Mesenchymal stem cell (in vitro differentiated cells and primary cell): ENCODE measurements around the gene PCBP2.

Experiments
- DNase-seq: peaks from one replicate; pipeline ENCODE4 v3.0.0-alpha.2; 2013
- H2AFZ ChIP-seq: one replicate; pipeline ENCODE4 v1.6.1; 2013; ENCODE audit warnings: low read depth, mild to moderate bottlenecking, control low read depth, inconsistent platforms, low read length, moderate library complexity
- H2AK5ac ChIP-seq: 2 replicates; pipeline ENCODE4 v1.6.1; 2013; ENCODE audit warnings: low read length, moderate library complexity, mild to moderate bottlenecking, inconsistent platforms; ENCODE audit not compliant: severe bottlenecking
- H2BK120ac ChIP-seq: one replicate; pipeline ENCODE4 v1.6.1; 2013; ENCODE audit warnings: low read depth, mild to moderate bottlenecking, inconsistent platforms, low read length, moderate library complexity
- H2BK12ac ChIP-seq, 2 experiments: one replicate each; pipeline ENCODE4 v1.6.1; 2013; ENCODE audit warnings: inconsistent platforms in 2 of 2, low read length in 2 of 2, mild to moderate bottlenecking in 2 of 2, moderate library complexity in 2 of 2, control low read depth in 1 of 2
- H2BK15ac ChIP-seq: one replicate; pipeline ENCODE4 v1.6.1; 2013; ENCODE audit warnings: mild to moderate bottlenecking, low read depth, inconsistent platforms; ENCODE audit not compliant: poor library complexity, severe bottlenecking
- H2BK5ac ChIP-seq: 2 replicates; pipeline ENCODE4 v1.6.1; 2013; ENCODE audit warnings: low read depth, mild to moderate bottlenecking, low read length, control low read depth, inconsistent platforms; ENCODE audit not compliant: poor library complexity, severe bottlenecking
- H3K14ac ChIP-seq, 2 experiments: one replicate each; pipeline ENCODE4 v1.6.1; 2013; ENCODE audit warnings: inconsistent platforms in 2 of 2, low read length in 2 of 2, control low read depth in 1 of 2, mild to moderate bottlenecking in 1 of 2, moderate library complexity in 1 of 2
- H3K18ac ChIP-seq, 2 experiments: one replicate each; pipeline ENCODE4 v1.6.1; 2013; ENCODE audit warnings: inconsistent platforms in 2 of 2, low read length in 2 of 2, control low read depth in 1 of 2, low read depth in 1 of 2, mild to moderate bottlenecking in 1 of 2
- H3K23ac ChIP-seq, 2 experiments: one replicate each; pipeline ENCODE4 v1.6.1; 2013; ENCODE audit warnings: inconsistent platforms in 2 of 2, low read length in 2 of 2, mild to moderate bottlenecking in 2 of 2, moderate library complexity in 2 of 2, control low read depth in 1 of 2
- H3K27ac ChIP-seq: 2 replicates; pipeline ENCODE4 v1.5.1; 2013; ENCODE audit warnings: mild to moderate bottlenecking, moderate library complexity, low read length, control low read depth, inconsistent platforms; ENCODE audit not compliant: poor library complexity, severe bottlenecking
- H3K27me3 ChIP-seq, 2 experiments: 2 replicates each; pipeline versions ENCODE4 v1.6.1 to v1.7.0; 2013; ENCODE audit warnings: low read length in 2 of 2, mild to moderate bottlenecking in 2 of 2, moderate library complexity in 2 of 2, control low read depth in 1 of 2, inconsistent platforms in 1 of 2; ENCODE audit not compliant: control insufficient read depth in 1 of 2, insufficient read depth in 1 of 2
- H3K36me3 ChIP-seq, 2 experiments: 2 replicates each; pipeline versions ENCODE4 v1.6.1 to v1.7.0; 2013; ENCODE audit warnings: low read length in 2 of 2, control low read depth in 1 of 2, inconsistent platforms in 1 of 2, low read depth in 1 of 2, mild to moderate bottlenecking in 1 of 2; ENCODE audit not compliant: insufficient read depth in 2 of 2, control insufficient read depth in 1 of 2
- H3K4ac ChIP-seq, 2 experiments: one replicate each; pipeline ENCODE4 v1.6.1; 2013; ENCODE audit warnings: inconsistent platforms in 2 of 2, low read length in 2 of 2, mild to moderate bottlenecking in 2 of 2, moderate library complexity in 2 of 2, control low read depth in 1 of 2, low read depth in 1 of 2
- H3K4me1 ChIP-seq: 2 replicates; pipeline ENCODE4 v1.6.1; 2013; ENCODE audit warnings: low read depth, low read length, control low read depth; ENCODE audit not compliant: control insufficient read depth, insufficient read depth
- H3K4me2 ChIP-seq: 2 replicates; pipeline ENCODE4 v1.6.1; 2013; ENCODE audit warnings: low read length, mild to moderate bottlenecking, inconsistent platforms; ENCODE audit not compliant: poor library complexity, severe bottlenecking
- H3K4me3 ChIP-seq, 2 experiments: 2 replicates each; pipeline versions ENCODE4 v1.5.1 to v1.7.0; 2013; ENCODE audit warnings: low read length in 2 of 2, mild to moderate bottlenecking in 2 of 2, control low read depth in 1 of 2, low read depth in 1 of 2; ENCODE audit not compliant: insufficient read depth in 1 of 2
- H3K79me1 ChIP-seq: replicated peaks from 2 replicates; pipeline ENCODE4 v1.6.1; 2013; ENCODE audit warnings: mild to moderate bottlenecking, control low read depth, low read length, inconsistent platforms; ENCODE audit not compliant: poor library complexity, severe bottlenecking
- H3K9ac ChIP-seq: 2 replicates; pipeline ENCODE4 v1.7.0; 2013; ENCODE audit warnings: mild to moderate bottlenecking, low read length, moderate library complexity
- H3K9me3 ChIP-seq: 2 replicates; pipeline ENCODE4 v1.7.0; 2013; ENCODE audit warnings: mild to moderate bottlenecking, low read length; ENCODE audit not compliant: control insufficient read depth
- H4K8ac ChIP-seq: one replicate; pipeline ENCODE4 v1.6.1; 2013; ENCODE audit warnings: inconsistent platforms, mild to moderate bottlenecking, low read length, moderate library complexity
- H4K91ac ChIP-seq: one replicate; pipeline ENCODE4 v1.6.1; 2013; ENCODE audit warnings: mild to moderate bottlenecking, low read length, inconsistent platforms
- WGBS: methylation state at CpG from one replicate; pipeline ENCODE4 v1.1.7; 2013; ENCODE audit warnings: mixed read lengths; 5-methylcytosine and 5-hydroxymethylcytosine counted together

The PCBP2 gene

DNA sequence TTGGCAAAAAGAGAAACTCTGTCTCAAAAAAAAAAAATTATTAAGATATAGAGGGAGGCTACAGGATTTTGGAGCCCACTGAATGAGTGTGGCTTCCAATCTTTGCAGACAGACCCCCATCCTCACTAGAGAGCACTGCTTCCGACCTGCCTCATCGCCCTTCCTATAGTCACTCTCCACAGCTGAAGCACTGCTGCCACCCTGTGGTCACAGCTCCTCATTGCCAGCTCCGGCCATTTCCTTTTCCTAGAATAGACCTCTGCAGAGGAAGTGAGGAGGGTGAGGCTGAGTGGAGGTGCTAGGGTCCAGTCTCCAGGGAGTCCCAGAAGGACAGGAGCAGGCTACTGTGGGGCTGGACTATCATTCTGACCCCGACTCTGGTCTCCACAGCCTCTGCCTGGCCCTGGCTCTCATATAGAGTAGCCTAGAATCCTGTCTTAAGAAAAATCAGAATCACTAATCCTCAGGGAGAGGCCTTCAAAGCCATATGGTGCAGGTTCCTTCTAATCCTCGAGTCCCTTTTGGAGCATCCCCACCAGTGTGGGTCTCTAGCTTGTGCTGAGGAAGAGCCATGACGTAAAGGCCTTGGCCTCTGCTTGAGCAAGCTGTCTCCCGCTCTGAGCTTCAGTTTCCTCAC lies 56.8 kb downstream of the PCBP2 start:
- Histone ChIP-seq H3K27me3 (no peaks in the 10 kb centered on the region), H3K36me3 (peaks cover 71 to 80% of the 10 kb centered on the region in 2 experiments), H3K18ac (no peak overlapping the region), H3K9ac (no peak overlapping the region), H3K27ac (no peak overlapping the region), H3K79me1 (peaks cover 18% of the 10 kb centered on the region), H2BK5ac (no peak overlapping the region), H2BK120ac (no peak overlapping the region), H3K14ac (no peak overlapping the region), H3K4me3 (no peak overlapping the region), H3K4ac (no peak overlapping the region), H3K23ac (no peak overlapping the region), H4K91ac (no peak overlapping the region), H2BK12ac (no peak overlapping the region), H2AK5ac (no peak overlapping the region), H4K8ac (no peak overlapping the region), H3K4me2 (no peak overlapping the region), H3K4me1 (peaks cover 6% of the 10 kb centered on the region), H2BK15ac (no peak overlapping the region), H3K9me3 (no peaks in the 10 kb centered on the region), H2AFZ (no peak overlapping the region)
- WGBS: 44% methylated on average over 6 of the region's 7 CpGs
- DNase-seq: peak; percentile 82

DNA sequence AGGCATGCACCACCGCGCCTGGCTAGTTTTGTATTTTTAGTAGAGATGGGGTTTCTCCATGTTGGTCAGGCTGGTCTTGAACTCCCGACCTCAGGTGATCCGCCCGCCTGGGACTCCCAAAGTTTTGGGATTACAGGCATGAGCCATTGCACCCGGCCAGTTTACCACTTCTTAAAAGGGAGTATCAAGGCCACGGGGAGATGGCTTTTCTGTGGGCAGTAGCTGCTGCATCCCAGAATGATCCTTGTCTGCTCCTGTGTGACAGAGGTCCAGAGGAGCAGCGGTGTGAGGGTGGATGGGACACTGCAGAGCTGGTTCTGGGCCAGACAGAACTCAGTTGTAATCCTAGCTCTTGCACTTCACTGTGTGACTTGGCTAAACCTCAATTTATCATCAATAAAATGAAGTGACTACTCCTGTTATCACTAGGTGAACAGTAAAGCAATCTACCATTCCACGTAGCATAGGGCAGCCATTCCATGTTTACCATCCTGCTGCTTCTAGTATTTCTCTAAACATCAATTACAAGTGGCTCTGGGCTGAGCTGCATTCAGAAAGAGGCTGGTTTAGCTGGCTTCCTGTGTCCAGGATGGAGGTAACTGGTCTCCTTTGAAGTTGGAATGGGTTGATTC lies 58.4 kb downstream of the PCBP2 start:
- Histone ChIP-seq H3K18ac (no peak overlapping the region), H3K4me1 (peaks cover 3% of the 10 kb centered on the region), H2AFZ (no peak overlapping the region), H3K4me2 (no peak overlapping the region), H3K9me3 (no peaks in the 10 kb centered on the region), H3K14ac (no peak overlapping the region), H2BK5ac (no peak overlapping the region), H4K8ac (no peak overlapping the region), H3K27me3 (no peaks in the 10 kb centered on the region), H3K27ac (no peak overlapping the region), H2AK5ac (no peak overlapping the region), H3K79me1 (peaks cover 18% of the 10 kb centered on the region), H3K23ac (no peak overlapping the region), H3K4ac (no peak overlapping the region), H2BK15ac (no peak overlapping the region), H3K36me3 (peaks cover 61 to 83% of the 10 kb centered on the region in 2 experiments), H3K4me3 (no peak overlapping the region), H2BK12ac (no peak overlapping the region), H4K91ac (no peak overlapping the region), H3K9ac (no peak overlapping the region), H2BK120ac (no peak overlapping the region)
- DNase-seq: no peak
- 98% methylated on average over 9 of the region's 9 CpGs for WGBS

DNA sequence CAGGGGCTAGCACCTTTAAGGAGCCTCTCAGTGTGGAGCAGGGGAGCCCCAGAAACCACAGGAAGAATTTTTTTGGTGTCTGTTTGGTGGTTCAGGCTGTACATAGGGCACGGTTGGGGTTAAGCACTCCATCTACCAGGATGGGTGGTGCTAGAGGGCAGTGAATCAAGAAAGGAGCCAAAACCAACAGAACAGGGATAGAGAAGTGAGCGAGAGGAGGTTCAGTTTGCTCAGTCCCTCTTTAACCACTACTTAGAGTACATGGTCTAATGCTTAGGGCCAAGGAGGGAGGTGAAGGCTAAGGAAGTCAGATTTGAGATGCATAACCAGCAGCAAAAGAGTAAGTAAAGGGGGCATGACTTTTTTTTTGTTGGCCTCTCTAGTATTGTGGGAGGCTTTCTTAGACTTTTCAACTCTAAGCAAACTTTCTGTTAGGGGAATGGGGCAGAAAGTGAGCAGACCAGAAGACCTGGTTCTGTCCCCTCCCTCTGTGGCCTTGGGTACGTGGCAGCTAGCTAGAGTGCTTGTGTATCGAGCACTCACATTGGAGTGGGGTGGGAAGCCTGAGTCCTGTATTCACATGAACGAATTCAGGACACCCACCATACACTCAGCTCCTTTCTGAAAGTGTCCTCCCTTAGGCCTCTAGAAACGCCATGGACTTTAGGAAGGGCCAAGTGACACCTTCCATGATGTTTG lies 62.0 kb downstream of the PCBP2 start:
- H3K9ac ChIP-seq: no peak overlapping the region
- H3K27ac ChIP-seq: no peak overlapping the region
- 96% methylated on average over 6 of the region's 6 CpGs for WGBS
- H3K4ac ChIP-seq: no peak overlapping the region
- H3K14ac ChIP-seq: no peak overlapping the region
- no peak overlapping the region for H2AK5ac ChIP-seq
- H2BK15ac ChIP-seq: no peak overlapping the region
- H3K79me1 ChIP-seq: peaks cover 8% of the 10 kb centered on the region
- peaks cover 44 to 89% of the 10 kb centered on the region in 2 experiments for H3K36me3 ChIP-seq
- no peak overlapping the region for H4K8ac ChIP-seq
- H3K18ac ChIP-seq: no peak overlapping the region
- no peaks in the 10 kb centered on the region for H3K27me3 ChIP-seq
- no peak for DNase-seq
- no peak overlapping the region for H3K23ac ChIP-seq
- H4K91ac ChIP-seq: no peak overlapping the region
- H2BK5ac ChIP-seq: no peak overlapping the region
- no peak overlapping the region for H2BK12ac ChIP-seq
- H3K4me1 ChIP-seq: no peaks in the 10 kb centered on the region
- no peak overlapping the region for H3K4me2 ChIP-seq
- H3K4me3 ChIP-seq: no peak overlapping the region
- no peaks in the 10 kb centered on the region for H3K9me3 ChIP-seq
- no peak overlapping the region for H2BK120ac ChIP-seq
- H2AFZ ChIP-seq: no peak overlapping the region

DNA sequence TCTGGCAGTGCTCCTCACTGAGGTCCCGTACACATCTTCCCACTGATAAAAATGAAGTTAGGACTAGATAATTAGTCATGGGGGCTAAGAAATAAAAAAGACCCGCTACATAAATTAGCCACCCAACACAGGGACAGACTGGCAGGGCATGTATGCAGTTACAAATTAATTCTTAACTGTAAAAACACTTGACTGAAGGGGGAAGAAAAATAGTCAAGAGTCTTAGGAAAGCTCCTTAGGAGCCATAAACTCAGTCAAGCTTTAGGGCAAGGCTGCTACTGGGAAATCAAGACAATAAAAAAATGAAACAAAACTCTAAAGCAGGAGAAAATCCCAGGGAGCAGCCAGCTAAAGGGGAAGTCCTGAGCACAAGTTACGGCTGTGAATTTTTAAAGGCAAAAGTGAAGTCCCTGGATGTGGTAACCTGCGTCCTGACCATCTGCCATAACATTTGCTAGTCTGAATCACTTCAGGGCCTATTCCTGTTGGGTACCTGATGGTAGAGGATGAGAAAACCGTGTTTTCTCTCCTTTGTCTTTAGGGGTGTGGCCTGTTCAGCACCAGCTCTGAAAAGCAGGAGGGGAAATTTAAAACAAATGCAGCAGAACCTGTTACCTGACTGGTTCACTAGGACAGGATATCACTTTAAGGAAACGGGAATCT lies 62.9 kb downstream of the PCBP2 start:
- Histone ChIP-seq H2BK5ac (no peak overlapping the region), H3K4me3 (no peak overlapping the region), H3K9me3 (no peaks in the 10 kb centered on the region), H3K27ac (no peak overlapping the region), H2AK5ac (no peak overlapping the region), H3K9ac (no peak overlapping the region), H3K4me2 (no peak overlapping the region), H3K79me1 (peaks cover 8% of the 10 kb centered on the region), H3K4ac (no peak overlapping the region), H3K36me3 (peaks cover 43 to 91% of the 10 kb centered on the region in 2 experiments), H4K91ac (no peak overlapping the region), H3K14ac (no peak overlapping the region), H3K18ac (no peak overlapping the region), H2AFZ (no peak overlapping the region), H3K27me3 (no peaks in the 10 kb centered on the region), H3K23ac (no peak overlapping the region), H3K4me1 (no peaks in the 10 kb centered on the region), H4K8ac (no peak overlapping the region), H2BK12ac (no peak overlapping the region), H2BK15ac (no peak overlapping the region), H2BK120ac (no peak overlapping the region)
- WGBS: 95% methylated on average over 4 of the region's 6 CpGs
- no peak for DNase-seq
